ENCODE measurements around the gene LGALS9C. TPM values are rescaled to one million over a fixed set of nuclear protein-coding genes. Genes with fewer than 3 reads are reported as not detected.
"Not testable (repeated sequence)": the region's sequence is repeated elsewhere in the genome, so short reads cannot be mapped to it uniquely, and the experiment has no call there.

LGALS9C gene
- total and polyA plus RNA-seq, 2 donors = 0.05 to 0.37 TPM

DNA sequence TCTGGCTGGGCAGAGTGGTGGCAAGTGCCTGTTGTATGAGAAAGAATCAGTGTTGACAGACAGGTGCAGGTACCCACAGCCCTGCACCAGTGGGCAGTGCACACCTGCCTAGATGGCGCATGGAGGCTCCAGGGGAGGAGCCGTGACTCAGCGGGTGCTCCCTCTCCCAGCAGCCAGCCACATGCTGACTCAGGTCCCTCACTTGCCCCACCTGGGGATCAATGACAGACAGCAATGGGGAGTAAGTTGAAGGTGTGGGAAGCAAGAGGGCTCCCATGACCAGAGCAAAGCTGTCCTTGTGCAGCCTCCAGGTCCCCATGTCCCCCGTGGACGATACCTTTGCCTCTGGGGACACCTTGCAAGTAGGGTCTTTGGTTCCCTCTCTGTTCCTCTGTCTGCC lies 24.6 kb upstream of the LGALS9C start:
- H3K4me3 ChIP-seq (ENCODE audit: low read length in 2 of 2); H3K36me3 ChIP-seq (ENCODE audit: control insufficient read depth in 2 of 2, insufficient read depth in 2 of 2, low read length in 1 of 2); DNase-seq (ENCODE audit: low read depth in 6 of 9, low spot score in 9 of 9); H3K9me3 ChIP-seq (ENCODE audit: control insufficient read depth in 2 of 2, insufficient read depth in 1 of 2, low read length in 1 of 2); H3K27me3 ChIP-seq (ENCODE audit: control insufficient read depth in 2 of 2, insufficient read depth in 1 of 2, low read length in 1 of 2); H3K4me1 ChIP-seq (ENCODE audit: control insufficient read depth in 2 of 2, insufficient read depth in 2 of 2, low read length in 2 of 2); H3K27ac ChIP-seq (ENCODE audit: low read depth in 1 of 2, low read length in 1 of 2): not testable (repeated sequence)
- WGBS = 89% methylated on average over 5 of the region's 5 CpGs

DNA sequence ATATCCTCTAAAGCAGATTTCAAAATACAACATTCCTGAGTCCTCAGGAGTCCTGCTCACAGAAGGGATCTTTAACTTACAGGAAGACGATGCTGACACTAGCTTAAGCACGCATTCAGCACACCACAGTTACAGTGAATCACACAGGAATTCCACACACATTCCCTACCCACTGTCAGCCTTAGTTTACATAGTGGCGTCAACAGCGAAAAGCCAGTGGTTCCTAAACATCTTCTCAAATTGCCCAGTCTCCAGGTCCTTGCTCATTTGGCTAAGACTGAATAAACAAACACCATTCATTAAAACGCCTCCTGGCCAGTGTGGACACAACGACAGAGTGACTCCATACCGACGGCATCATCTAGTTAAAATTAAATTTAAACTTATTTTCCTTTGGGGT lies 17.6 kb upstream of the LGALS9C start:
- WGBS = 85% methylated on average over 8 of the region's 8 CpGs
- DNase-seq (ENCODE audit: low read depth in 6 of 9, low spot score in 9 of 9); H3K4me3 ChIP-seq (ENCODE audit: low read length in 2 of 2); H3K36me3 ChIP-seq (ENCODE audit: control insufficient read depth in 2 of 2, insufficient read depth in 2 of 2, low read length in 1 of 2); H3K4me1 ChIP-seq (ENCODE audit: control insufficient read depth in 2 of 2, insufficient read depth in 2 of 2, low read length in 2 of 2); H3K9me3 ChIP-seq (ENCODE audit: control insufficient read depth in 2 of 2, insufficient read depth in 1 of 2, low read length in 1 of 2); H3K27me3 ChIP-seq (ENCODE audit: control insufficient read depth in 2 of 2, insufficient read depth in 1 of 2, low read length in 1 of 2); H3K27ac ChIP-seq (ENCODE audit: low read depth in 1 of 2, low read length in 1 of 2): not testable (repeated sequence)

DNA sequence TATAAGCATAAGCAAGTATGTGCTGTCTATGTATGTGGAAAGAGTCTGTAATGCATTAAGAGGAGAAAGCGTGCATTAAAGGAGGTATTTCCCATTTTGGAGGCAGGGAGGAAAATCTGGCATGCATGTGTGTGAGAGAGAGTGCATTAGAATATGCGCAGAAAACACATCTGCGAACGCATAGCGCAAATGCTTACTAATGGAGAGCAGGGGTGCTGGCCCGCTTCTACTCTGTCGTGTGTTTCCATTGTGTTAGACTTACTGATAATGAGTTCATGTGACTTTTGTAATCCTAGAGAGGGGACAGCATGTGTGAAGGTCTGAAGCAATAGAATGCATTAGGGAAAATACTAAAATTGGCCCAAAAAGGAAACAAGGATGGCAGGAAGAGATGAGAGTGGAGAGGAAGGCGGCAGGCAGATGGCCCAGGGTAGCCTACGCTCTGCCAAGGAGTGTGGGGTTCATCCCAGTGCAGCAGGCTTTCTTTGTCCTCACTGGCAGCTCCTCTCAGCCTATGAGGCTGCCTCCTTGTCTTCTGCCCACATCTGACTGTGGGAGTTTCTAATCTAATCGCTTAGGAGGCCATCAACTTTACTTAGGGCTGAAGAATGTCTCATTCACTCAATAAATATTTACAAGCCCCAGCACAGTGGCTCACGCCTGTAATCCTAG lies 12.6 kb upstream of the LGALS9C start:
- 95% methylated on average over 9 of the region's 11 CpGs for WGBS

DNA sequence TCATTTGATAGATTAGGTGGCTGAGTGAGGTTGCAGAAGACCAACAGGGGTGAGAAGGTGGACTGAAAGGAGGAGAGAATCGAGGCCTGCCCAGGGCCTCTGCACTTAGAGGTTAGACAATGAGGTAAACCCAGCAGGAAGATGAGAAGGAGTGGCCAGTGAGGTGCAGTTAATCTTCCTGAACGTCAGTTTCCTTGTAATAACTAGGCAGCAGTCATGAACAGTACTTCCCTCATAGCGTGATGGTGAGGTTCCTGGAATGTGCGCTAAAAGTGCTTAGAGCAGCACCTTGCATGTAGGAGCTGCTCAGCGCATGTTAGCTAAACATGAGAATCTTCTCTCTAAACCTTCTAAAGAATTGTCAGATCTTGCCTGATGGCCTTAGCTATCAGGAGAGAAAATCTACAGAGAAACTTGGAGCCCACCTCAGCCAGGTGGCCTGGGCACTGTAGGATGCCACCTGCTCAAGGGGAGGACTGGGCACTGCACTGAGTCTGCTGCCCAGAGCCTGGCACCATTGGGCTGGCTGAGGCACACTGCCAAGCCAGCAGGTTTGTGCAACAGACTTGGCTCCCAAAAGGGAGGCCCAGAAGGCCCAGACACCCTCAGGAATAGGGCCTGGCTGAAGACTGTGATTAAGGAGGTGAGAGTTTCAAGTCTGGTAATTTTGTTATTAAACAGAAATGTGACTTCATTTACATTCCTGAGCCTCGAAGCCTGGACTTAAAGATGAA lies 10.2 kb upstream of the LGALS9C start:
- not testable (repeated sequence) for H3K36me3 ChIP-seq (ENCODE audit: control insufficient read depth in 2 of 2, insufficient read depth in 2 of 2, low read length in 1 of 2); DNase-seq (ENCODE audit: low read depth in 6 of 9, low spot score in 9 of 9); H3K27me3 ChIP-seq (ENCODE audit: control insufficient read depth in 2 of 2, insufficient read depth in 1 of 2, low read length in 1 of 2); H3K4me3 ChIP-seq (ENCODE audit: low read length in 2 of 2); H3K9me3 ChIP-seq (ENCODE audit: control insufficient read depth in 2 of 2, insufficient read depth in 1 of 2, low read length in 1 of 2); H3K4me1 ChIP-seq (ENCODE audit: control insufficient read depth in 2 of 2, insufficient read depth in 2 of 2, low read length in 2 of 2); H3K27ac ChIP-seq (ENCODE audit: low read depth in 1 of 2, low read length in 1 of 2)
- WGBS = 88% methylated on average over 5 of the region's 6 CpGs

More for the DNA sequence above, 12.6 kb upstream of the LGALS9C start:
- not testable (repeated sequence) for H3K4me1 ChIP-seq (ENCODE audit: control insufficient read depth in 2 of 2, insufficient read depth in 2 of 2, low read length in 2 of 2); H3K27me3 ChIP-seq (ENCODE audit: control insufficient read depth in 2 of 2, insufficient read depth in 1 of 2, low read length in 1 of 2); H3K27ac ChIP-seq (ENCODE audit: low read depth in 1 of 2, low read length in 1 of 2); DNase-seq (ENCODE audit: low read depth in 6 of 9, low spot score in 9 of 9); H3K9me3 ChIP-seq (ENCODE audit: control insufficient read depth in 2 of 2, insufficient read depth in 1 of 2, low read length in 1 of 2); H3K4me3 ChIP-seq (ENCODE audit: low read length in 2 of 2); H3K36me3 ChIP-seq (ENCODE audit: control insufficient read depth in 2 of 2, insufficient read depth in 2 of 2, low read length in 1 of 2)

- not testable (repeated sequence) for H3K27ac ChIP-seq (ENCODE audit: low read depth in 1 of 2, low read length in 1 of 2); H3K4me3 ChIP-seq (ENCODE audit: low read length in 2 of 2); H3K9me3 ChIP-seq (ENCODE audit: control insufficient read depth in 2 of 2, insufficient read depth in 1 of 2, low read length in 1 of 2); H3K4me1 ChIP-seq (ENCODE audit: control insufficient read depth in 2 of 2, insufficient read depth in 2 of 2, low read length in 2 of 2); H3K36me3 ChIP-seq (ENCODE audit: control insufficient read depth in 2 of 2, insufficient read depth in 2 of 2, low read length in 1 of 2); DNase-seq (ENCODE audit: low read depth in 6 of 9, low spot score in 9 of 9); H3K27me3 ChIP-seq (ENCODE audit: control insufficient read depth in 2 of 2, insufficient read depth in 1 of 2, low read length in 1 of 2)
- WGBS = 96% methylated on average over 5 of the region's 5 CpGs
Measured at GRCh38 chr17:18467001-18467400, 9.6 kb upstream of the LGALS9C start.

- not testable (repeated sequence) for H3K27me3 ChIP-seq (ENCODE audit: control insufficient read depth in 2 of 2, insufficient read depth in 1 of 2, low read length in 1 of 2); DNase-seq (ENCODE audit: low read depth in 6 of 9, low spot score in 9 of 9); H3K4me1 ChIP-seq (ENCODE audit: control insufficient read depth in 2 of 2, insufficient read depth in 2 of 2, low read length in 2 of 2); H3K27ac ChIP-seq (ENCODE audit: low read depth in 1 of 2, low read length in 1 of 2); H3K9me3 ChIP-seq (ENCODE audit: control insufficient read depth in 2 of 2, insufficient read depth in 1 of 2, low read length in 1 of 2); H3K36me3 ChIP-seq (ENCODE audit: control insufficient read depth in 2 of 2, insufficient read depth in 2 of 2, low read length in 1 of 2); H3K4me3 ChIP-seq (ENCODE audit: low read length in 2 of 2)
- WGBS = 91% methylated on average over 10 of the region's 10 CpGs
Measured at GRCh38 chr17:18468472-18469171, 8.0 kb upstream of the LGALS9C start.

DNA sequence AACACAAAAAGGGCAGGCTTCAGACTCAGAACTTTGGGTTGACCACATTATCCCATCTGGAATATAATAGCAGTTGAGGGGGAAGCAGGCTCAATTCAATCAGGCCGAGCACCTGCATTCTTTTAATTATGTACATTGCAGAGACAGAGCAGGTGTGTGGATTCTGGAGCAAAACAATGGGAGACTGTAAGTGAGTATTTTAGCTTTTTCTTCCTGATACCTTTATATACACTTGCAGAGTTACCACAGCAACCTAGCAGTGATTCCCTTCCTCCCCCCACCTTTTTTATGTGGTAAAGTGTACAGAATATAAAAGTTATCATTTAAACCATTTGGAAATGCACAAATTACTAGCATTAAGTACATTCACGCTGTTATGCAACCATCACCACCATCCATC lies 6.8 kb upstream of the LGALS9C start:
- not testable (repeated sequence) for H3K4me3 ChIP-seq (ENCODE audit: low read length in 2 of 2); H3K27ac ChIP-seq (ENCODE audit: low read depth in 1 of 2, low read length in 1 of 2); H3K27me3 ChIP-seq (ENCODE audit: control insufficient read depth in 2 of 2, insufficient read depth in 1 of 2, low read length in 1 of 2); H3K36me3 ChIP-seq (ENCODE audit: control insufficient read depth in 2 of 2, insufficient read depth in 2 of 2, low read length in 1 of 2); H3K4me1 ChIP-seq (ENCODE audit: control insufficient read depth in 2 of 2, insufficient read depth in 2 of 2, low read length in 2 of 2); DNase-seq (ENCODE audit: low read depth in 6 of 9, low spot score in 9 of 9); H3K9me3 ChIP-seq (ENCODE audit: control insufficient read depth in 2 of 2, insufficient read depth in 1 of 2, low read length in 1 of 2)
- 92% methylated on average over 2 of the region's 2 CpGs for WGBS

- not testable (repeated sequence) for H3K9me3 ChIP-seq (ENCODE audit: control insufficient read depth in 2 of 2, insufficient read depth in 1 of 2, low read length in 1 of 2); H3K27ac ChIP-seq (ENCODE audit: low read depth in 1 of 2, low read length in 1 of 2); DNase-seq (ENCODE audit: low read depth in 6 of 9, low spot score in 9 of 9); H3K4me1 ChIP-seq (ENCODE audit: control insufficient read depth in 2 of 2, insufficient read depth in 2 of 2, low read length in 2 of 2); H3K36me3 ChIP-seq (ENCODE audit: control insufficient read depth in 2 of 2, insufficient read depth in 2 of 2, low read length in 1 of 2); H3K27me3 ChIP-seq (ENCODE audit: control insufficient read depth in 2 of 2, insufficient read depth in 1 of 2, low read length in 1 of 2); H3K4me3 ChIP-seq (ENCODE audit: low read length in 2 of 2)
- 87% methylated on average over 4 of the region's 11 CpGs for WGBS
Measured at GRCh38 chr17:18470345-18470930, 6.2 kb upstream of the LGALS9C start.

DNA sequence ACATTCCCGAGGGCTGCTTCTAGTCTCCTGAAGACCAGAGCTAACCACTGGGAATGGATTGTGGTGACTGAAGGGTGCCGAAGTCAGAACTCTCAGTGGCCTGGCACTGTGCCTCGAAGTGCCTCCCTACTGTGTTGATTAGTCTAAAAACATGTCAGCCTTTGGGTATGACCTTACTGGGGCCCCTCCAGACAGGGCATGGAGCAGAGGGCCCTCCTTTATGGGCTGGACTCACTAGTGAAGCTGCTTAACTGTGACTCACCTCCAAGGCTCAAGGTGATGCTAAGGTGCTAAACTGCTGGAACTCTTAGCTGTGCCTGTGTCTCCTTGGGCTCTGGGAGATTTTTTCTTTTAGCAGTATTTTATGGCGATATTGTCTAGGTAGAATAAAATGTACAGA lies 2.6 kb upstream of the LGALS9C start:
- H3K4me3 ChIP-seq (ENCODE audit: low read length in 2 of 2); H3K9me3 ChIP-seq (ENCODE audit: control insufficient read depth in 2 of 2, insufficient read depth in 1 of 2, low read length in 1 of 2); H3K27ac ChIP-seq (ENCODE audit: low read depth in 1 of 2, low read length in 1 of 2); DNase-seq (ENCODE audit: low read depth in 6 of 9, low spot score in 9 of 9); H3K36me3 ChIP-seq (ENCODE audit: control insufficient read depth in 2 of 2, insufficient read depth in 2 of 2, low read length in 1 of 2); H3K27me3 ChIP-seq (ENCODE audit: control insufficient read depth in 2 of 2, insufficient read depth in 1 of 2, low read length in 1 of 2); H3K4me1 ChIP-seq (ENCODE audit: control insufficient read depth in 2 of 2, insufficient read depth in 2 of 2, low read length in 2 of 2): not testable (repeated sequence)
- 100% methylated on average over 2 of the region's 4 CpGs for WGBS

Measured in thymus (tissue), 11 donors.